BJ (cell line): Measurements from ENCODE around the gene ATP2B1. TPM values are rescaled to one million over a fixed set of nuclear protein-coding genes. Genes with fewer than 3 reads are reported as not detected.

Source experiments
- CTCF ChIA-PET: fragments of 350-600 bp; formaldehyde crosslinking; extraction: SDS; loops from one replicate; lab custom pipeline; 2021; ENCODE audit warnings: antibody characterized with exemption, inconsistent platforms; lab: Yijun Ruan, JAX
- POLR2A ChIA-PET: fragments of 300-600 bp; sonication (Branson Sonifier 250); formaldehyde crosslinking; extraction: SDS; loops from one replicate; lab custom pipeline; 2021; ENCODE audit warnings: antibody characterized with exemption; lab: Charles Lee
- DNase-seq: peaks from one replicate; pipeline ENCODE4 v3.0.0-alpha.2; 2011; ENCODE audit warnings: low read depth
- H3K27me3 ChIP-seq: 2 replicates; pipeline ENCODE4 v1.6.0; 2011; ENCODE audit warnings: low read length; ENCODE audit not compliant: control insufficient read depth, insufficient read depth
- H3K36me3 ChIP-seq: 2 replicates; pipeline ENCODE4 v1.5.1; 2011; ENCODE audit warnings: low read length; ENCODE audit not compliant: control insufficient read depth, insufficient read depth
- H3K4me3 ChIP-seq: 2 replicates; pipeline ENCODE4 v1.5.1; 2011; ENCODE audit warnings: low read depth, mild to moderate bottlenecking, control low read depth, low read length
- polyA plus RNA-seq: library from polyadenylated mRNA; depleted of rRNA; stranded (reverse); fragments of >200 nt; gene quantifications from 2 replicates; pipeline ENCODE4 v1.2.3, GENCODE V29; 2011
- TF ChIP-seq, protein P1 (sequence below): IDR thresholded peaks from 2 replicates; pipeline ENCODE4 v1.5.1; 2011; ENCODE audit warnings: low read depth, mild to moderate bottlenecking, control low read depth, inconsistent platforms, low read length, moderate library complexity; ENCODE audit not compliant: insufficient read depth

Gene ATP2B1
- polyA plus RNA-seq, 1 experiment = 12.8 TPM

DNA sequence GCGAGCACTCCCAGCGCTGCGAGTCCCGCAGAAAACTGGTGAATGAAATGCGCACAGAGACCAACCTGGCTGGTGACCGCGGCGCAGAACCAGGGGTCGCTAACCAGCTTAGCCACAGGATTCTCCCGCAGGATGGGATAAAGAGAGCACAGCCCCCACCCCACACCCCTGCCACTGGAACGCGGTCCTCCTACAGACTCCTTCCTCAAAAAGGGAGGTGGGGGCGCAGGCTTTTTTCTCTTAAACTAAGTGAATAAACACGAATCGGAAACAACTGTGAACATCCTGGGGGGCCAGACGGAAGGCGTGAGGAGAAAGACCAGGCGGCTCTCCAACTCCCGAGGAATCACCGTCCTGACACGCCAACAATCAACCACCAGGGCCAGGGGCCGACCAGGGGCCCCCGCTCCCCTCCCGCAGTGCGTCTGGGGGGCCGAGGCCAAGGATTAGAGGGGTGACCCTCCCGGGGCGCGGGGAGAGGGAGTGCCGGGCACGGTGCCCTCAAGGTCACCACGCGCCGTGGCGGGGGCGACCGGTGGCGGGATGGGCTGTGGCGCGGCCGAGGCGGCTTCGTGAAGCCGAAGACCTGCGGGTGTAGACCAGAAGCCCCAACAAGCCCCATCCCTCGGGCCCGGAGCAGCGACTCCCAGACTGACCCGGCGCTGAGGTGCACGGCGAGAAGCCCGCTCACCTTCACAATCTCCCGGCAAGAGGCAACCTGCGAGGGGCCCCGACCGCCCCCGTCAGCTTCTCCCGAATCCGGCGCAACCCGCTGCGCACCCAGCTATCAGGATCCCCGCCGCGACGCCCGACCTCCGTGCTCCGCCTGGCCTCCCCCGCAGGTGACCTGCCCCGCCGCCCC, 704 bp downstream of the ATP2B1 start:
- no peaks in the 10 kb centered on the region for H3K36me3 ChIP-seq
- H3K4me3 ChIP-seq = peak overlapping the region; percentile 98
- no peaks in the 10 kb centered on the region for H3K27me3 ChIP-seq
- POLR2A ChIA-PET = no interaction called here
- TF ChIP-seq, protein P1, sequence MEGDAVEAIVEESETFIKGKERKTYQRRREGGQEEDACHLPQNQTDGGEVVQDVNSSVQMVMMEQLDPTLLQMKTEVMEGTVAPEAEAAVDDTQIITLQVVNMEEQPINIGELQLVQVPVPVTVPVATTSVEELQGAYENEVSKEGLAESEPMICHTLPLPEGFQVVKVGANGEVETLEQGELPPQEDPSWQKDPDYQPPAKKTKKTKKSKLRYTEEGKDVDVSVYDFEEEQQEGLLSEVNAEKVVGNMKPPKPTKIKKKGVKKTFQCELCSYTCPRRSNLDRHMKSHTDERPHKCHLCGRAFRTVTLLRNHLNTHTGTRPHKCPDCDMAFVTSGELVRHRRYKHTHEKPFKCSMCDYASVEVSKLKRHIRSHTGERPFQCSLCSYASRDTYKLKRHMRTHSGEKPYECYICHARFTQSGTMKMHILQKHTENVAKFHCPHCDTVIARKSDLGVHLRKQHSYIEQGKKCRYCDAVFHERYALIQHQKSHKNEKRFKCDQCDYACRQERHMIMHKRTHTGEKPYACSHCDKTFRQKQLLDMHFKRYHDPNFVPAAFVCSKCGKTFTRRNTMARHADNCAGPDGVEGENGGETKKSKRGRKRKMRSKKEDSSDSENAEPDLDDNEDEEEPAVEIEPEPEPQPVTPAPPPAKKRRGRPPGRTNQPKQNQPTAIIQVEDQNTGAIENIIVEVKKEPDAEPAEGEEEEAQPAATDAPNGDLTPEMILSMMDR = 0 out of 2 replicates have a peak, but pooled peaks have one; percentile 2
- CTCF ChIA-PET = interaction anchor here (0.7 to 1.6 kb wide), 3 partner anchors 161 to 443 kb away, joined by 3 to 4 read pairs (median 3); no protein-coding TSS in a partner anchor
- no peak for DNase-seq

DNA sequence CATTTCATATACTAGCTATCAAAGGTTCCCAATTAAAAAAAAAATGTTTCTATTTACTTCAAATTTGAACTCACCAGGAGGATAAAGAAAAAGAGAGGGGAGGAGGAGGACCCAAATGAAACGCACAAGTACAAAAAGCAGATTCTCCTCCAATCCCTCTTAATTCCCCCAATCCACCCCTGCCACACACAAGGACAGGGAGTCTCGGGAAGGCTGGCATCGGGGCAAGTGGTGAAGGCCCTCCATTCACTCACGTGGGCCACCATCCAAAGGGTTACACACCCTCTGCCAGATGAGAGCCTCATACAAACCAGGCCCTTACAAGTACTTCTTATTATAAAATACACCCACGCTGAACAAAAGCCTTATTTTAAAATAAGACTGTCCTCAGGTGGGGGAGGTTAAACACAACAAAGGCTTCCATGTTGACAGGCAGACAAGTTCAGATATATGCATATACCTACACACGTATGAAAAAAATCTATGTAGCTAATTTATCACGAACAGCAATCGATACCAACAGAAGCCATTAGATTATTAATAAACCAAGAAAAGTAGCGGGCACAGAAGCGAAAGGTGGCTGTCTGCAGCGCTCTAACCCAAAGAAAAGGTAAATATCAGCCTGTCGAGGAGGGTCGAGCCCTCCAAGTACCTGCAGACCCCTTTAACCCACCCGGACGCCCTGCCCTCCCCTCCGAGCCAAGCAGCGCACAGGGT, 1.5 kb downstream of the ATP2B1 start:
- ChIA-PET CTCF (interaction anchor here (0.7 to 0.8 kb wide), 3 partner anchors 22 to 396 kb away, joined by 3 read pairs; no protein-coding TSS in a partner anchor), POLR2A (interaction anchor here (0.9 kb wide), 1 partner anchor 19 kb away, joined by 6 read pairs; no protein-coding TSS in a partner anchor)
- Histone ChIP-seq H3K36me3 (no peaks in the 10 kb centered on the region), H3K27me3 (no peaks in the 10 kb centered on the region), H3K4me3 (peak overlapping the region; percentile 98)
- no peak for DNase-seq
- TF ChIP-seq, protein P1 = no peak

DNA sequence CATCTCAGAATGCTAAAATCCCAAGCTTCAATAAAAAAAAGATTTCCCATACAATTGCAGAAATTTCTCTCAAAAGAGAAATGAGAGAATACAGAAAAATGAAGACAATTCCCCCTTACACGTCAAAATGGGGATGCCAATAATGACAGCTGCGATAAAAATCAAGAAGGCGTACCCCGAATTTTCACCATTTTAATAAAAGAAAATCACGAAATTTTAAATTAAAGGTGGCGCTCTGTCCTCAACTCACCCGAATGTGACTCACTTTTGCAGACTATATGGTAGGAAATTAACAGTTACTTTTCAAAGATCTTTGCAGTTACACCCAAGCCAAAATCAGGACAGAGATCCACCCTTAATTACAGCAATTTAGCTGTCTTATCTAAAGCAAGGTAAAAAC, 2.1 kb downstream of the ATP2B1 start:
- TF ChIP-seq, protein P1 = no peak
- no peak for DNase-seq
- Histone ChIP-seq H3K36me3 (no peaks in the 10 kb centered on the region), H3K4me3 (peak overlapping the region; percentile 98), H3K27me3 (no peaks in the 10 kb centered on the region)
- POLR2A ChIA-PET = interaction anchor here (0.9 kb wide), 1 partner anchor 19 kb away, joined by 6 read pairs; no protein-coding TSS in a partner anchor
- CTCF ChIA-PET = interaction anchor here (0.6 to 0.8 kb wide), 4 partner anchors 22 to 230 kb away, joined by 3 to 4 read pairs (median 4); no protein-coding TSS in a partner anchor

DNA sequence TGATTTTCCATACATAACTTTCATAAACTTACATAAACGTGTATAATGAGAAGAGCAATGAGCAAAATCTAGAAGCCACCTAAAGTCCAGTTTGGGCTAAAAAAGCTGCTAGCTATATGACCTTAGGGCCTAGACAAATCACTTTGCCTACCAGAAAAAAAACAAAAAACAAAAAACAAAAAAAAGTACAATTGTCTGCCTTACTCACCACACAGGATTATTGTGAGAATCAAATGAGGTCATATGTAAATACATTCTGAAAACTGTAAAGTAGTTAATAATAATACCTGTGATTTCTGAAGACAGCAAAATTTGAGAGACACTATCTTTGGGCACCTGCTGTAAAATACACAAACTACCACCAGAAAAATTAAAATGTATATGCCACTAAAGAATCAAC, 4.2 kb downstream of the ATP2B1 start:
- no peaks in the 10 kb centered on the region for H3K27me3 ChIP-seq
- DNase-seq = no peak
- H3K36me3 ChIP-seq = no peaks in the 10 kb centered on the region
- H3K4me3 ChIP-seq = no peak overlapping the region
- POLR2A ChIA-PET = no interaction called here
- CTCF ChIA-PET = no interaction called here
- TF ChIP-seq, protein P1 = no peak

DNA sequence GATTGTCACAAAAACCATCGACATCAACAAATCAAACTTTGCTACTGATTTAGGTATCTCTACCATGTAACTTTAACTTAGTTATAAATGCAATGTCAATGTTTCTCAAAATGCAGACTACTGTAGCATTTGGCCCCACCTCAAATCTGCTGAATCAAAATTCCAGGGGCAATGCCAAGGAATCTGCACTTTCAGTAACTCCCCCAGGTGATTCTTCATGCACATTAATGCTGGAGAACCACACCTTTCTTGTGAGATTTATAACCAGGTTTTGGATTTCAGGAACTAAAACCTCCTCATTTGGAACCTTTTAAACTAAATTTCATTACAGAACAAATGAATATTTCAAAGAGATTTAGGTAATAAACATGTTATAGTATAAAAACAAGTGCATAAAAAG, 4.9 kb downstream of the ATP2B1 start:
- no peak for DNase-seq
- TF ChIP-seq, protein P1 = no peak
- Histone ChIP-seq H3K36me3 (no peaks in the 10 kb centered on the region), H3K4me3 (no peak overlapping the region), H3K27me3 (no peaks in the 10 kb centered on the region)
- ChIA-PET CTCF (no interaction called here), POLR2A (no interaction called here)
